HepG2 (cell line): ENCODE data around the gene HNRNPM. TPM values are rescaled to one million over a fixed set of nuclear protein-coding genes. Genes with fewer than 3 reads are reported as not detected.

Experiments used
- ADNP ChIP-seq: sonication (generic); formaldehyde crosslinking; IDR thresholded peaks from 2 replicates; pipeline ENCODE4 v1.4.0; 2020; ENCODE audit warnings: missing genetic modification reagents
- BRCA1 ChIP-seq: sonication (generic); formaldehyde crosslinking; IDR thresholded peaks from 2 replicates; pipeline ENCODE4 v1.4.0; 2020; ENCODE audit warnings: missing genetic modification reagents
- CBX2 ChIP-seq, 2 experiments: fragments of 200-600 bp in 1 of 2; sonication (generic); formaldehyde crosslinking in 1 of 2; IDR thresholded peaks; 2 replicates each; pipeline versions ENCODE4 v1.7.0 to v1.8.1; 2018 to 2022; ENCODE audit warnings: low read depth in 2 of 2, low read length in 1 of 2, mild to moderate bottlenecking in 1 of 2, missing genetic modification reagents in 1 of 2
- CHD2 ChIP-seq: IDR thresholded peaks from 2 replicates; pipeline ENCODE4 v1.6.1; 2011; ENCODE audit warnings: low read depth, low read length, improper control_type of control experiment
- EZH2 ChIP-seq: conservative IDR thresholded peaks from 2 replicates; pipeline ENCODE4 v1.6.1; 2012; ENCODE audit warnings: mild to moderate bottlenecking, low read depth, low read length, moderate library complexity
- GTF3A ChIP-seq: sonication (generic); formaldehyde crosslinking; conservative IDR thresholded peaks from 2 replicates; pipeline ENCODE4 v1.4.0; 2020; ENCODE audit warnings: mild to moderate bottlenecking, missing genetic modification reagents
- HOXA5 ChIP-seq: sonication (generic); formaldehyde crosslinking; IDR thresholded peaks from 2 replicates; pipeline ENCODE4 v1.4.0; 2020; ENCODE audit warnings: missing genetic modification reagents
- MYNN ChIP-seq: sonication (generic); formaldehyde crosslinking; IDR thresholded peaks from 2 replicates; pipeline ENCODE4 v1.4.0; 2020; ENCODE audit warnings: mild to moderate bottlenecking, low read depth, missing genetic modification reagents
- NCOR1 ChIP-seq: fragments of 200-600 bp; sonication (generic); IDR thresholded peaks from 2 replicates; pipeline ENCODE4 v1.7.0; 2017; ENCODE audit warnings: antibody characterized with exemption, low read length, borderline replicate concordance
- PHB2 ChIP-seq: fragments of 450-650 bp; IDR thresholded peaks from 2 replicates; pipeline ENCODE4 v1.6.1; 2018; ENCODE audit not compliant: partially characterized antibody
- POGZ ChIP-seq: sonication (generic); formaldehyde crosslinking; IDR thresholded peaks from 2 replicates; pipeline ENCODE4 v1.4.0; 2020; ENCODE audit warnings: mild to moderate bottlenecking, missing genetic modification reagents
- PRPF4 ChIP-seq: fragments of 200-400 bp; formaldehyde crosslinking; IDR thresholded peaks from 2 replicates; pipeline ENCODE4 v1.6.1; 2016; ENCODE audit warnings: low read length, low read depth; ENCODE audit not compliant: poor library complexity, severe bottlenecking
- SNRNP70 ChIP-seq: fragments of 200-400 bp; formaldehyde crosslinking; IDR thresholded peaks from 2 replicates; pipeline ENCODE4 v1.6.1; 2017; ENCODE audit warnings: mild to moderate bottlenecking, low read depth, low read length, moderate library complexity
- YEATS4 ChIP-seq: sonication (generic); formaldehyde crosslinking; IDR thresholded peaks from 2 replicates; pipeline ENCODE4 v1.4.0; 2020; ENCODE audit warnings: missing genetic modification reagents, borderline replicate concordance
- ZNF136 ChIP-seq: sonication (generic); formaldehyde crosslinking; IDR thresholded peaks from 2 replicates; pipeline ENCODE4 v1.8.1; 2022; ENCODE audit warnings: low read depth, mild to moderate bottlenecking, moderate library complexity, missing genetic modification reagents
- ZNF292 ChIP-seq: sonication (generic); formaldehyde crosslinking; IDR thresholded peaks from 2 replicates; pipeline ENCODE4 v1.8.1; 2022; ENCODE audit warnings: mild to moderate bottlenecking, low read depth, missing genetic modification reagents, borderline replicate concordance
- ZNF652 ChIP-seq: IDR thresholded peaks from 2 replicates; pipeline ENCODE4 v1.6.1; 2016; ENCODE audit warnings: low read depth, borderline replicate concordance
- ZNF776 ChIP-seq: sonication (generic); formaldehyde crosslinking; IDR thresholded peaks from 2 replicates; pipeline ENCODE4 v1.4.0; 2020; ENCODE audit warnings: mild to moderate bottlenecking, missing genetic modification reagents
- polyA plus RNA-seq, 8 experiments: library from polyadenylated mRNA; depleted of rRNA in 3 of 8; stranded (reverse) in 7 of 8; unstranded in 1 of 8; fragments of >200 nt; fragmentation: Illumina TruSeq in 4 of 8; extraction: Trizol in 4 of 8; gene quantifications; 2 replicates each; pipeline versions ENCODE4 v1.2.1 to v1.2.3, GENCODE V29; 2011 to 2016; ENCODE audit warnings: low read depth in 4 of 8, missing spikeins in 1 of 8, mixed read lengths in 1 of 8; ENCODE audit not compliant: insufficient read depth in 1 of 8
- total RNA-seq, 5 experiments: library from RNA; depleted of rRNA; stranded (reverse); fragments of >200 nt; fragmentation: Illumina TruSeq; extraction: Trizol; gene quantifications; 2 replicates each; pipeline ENCODE4 v1.2.3, GENCODE V29; 2016; ENCODE audit warnings: low read depth in 1 of 5
- TF ChIP-seq, protein P1 (sequence below): IDR thresholded peaks from 2 replicates; pipeline ENCODE4 v1.6.1; 2016; ENCODE audit warnings: low read depth, control low read depth
- TF ChIP-seq, protein P2 (sequence below): sonication (generic); formaldehyde crosslinking; conservative IDR thresholded peaks from 2 replicates; pipeline ENCODE4 v1.5.0; 2020; ENCODE audit warnings: missing genetic modification reagents
- TF ChIP-seq, protein P3 (sequence below), 2 experiments: sonication (generic) in 1 of 2; formaldehyde crosslinking in 1 of 2; IDR thresholded peaks; 2 replicates each; pipeline versions ENCODE4 v1.4.0 to v1.6.1; 2018 to 2020; ENCODE audit warnings: missing genetic modification reagents in 2 of 2, borderline replicate concordance in 1 of 2, low read depth in 1 of 2, mild to moderate bottlenecking in 1 of 2, missing biosample characterization in 1 of 2
- TF ChIP-seq, protein P4 (sequence below): sonication (generic); formaldehyde crosslinking; IDR thresholded peaks from 2 replicates; pipeline ENCODE4 v1.5.1; 2020; ENCODE audit warnings: missing genetic modification reagents, mild to moderate bottlenecking, borderline replicate concordance

Gene HNRNPM
- total and polyA plus RNA-seq, 2 of the 13 experiments (the other 11 are each of a cell fraction or from before 2014, with no cell fraction given): 56.7 to 102 TPM

- TF ChIP-seq YEATS4 (CRISPR knock-in tag) (peak; percentile 84), PRPF4 (no peak), CHD2 (peak; percentile 97), ADNP (CRISPR knock-in tag) (no peak), ZNF292 (CRISPR knock-in tag) (no peak), PHB2 (no peak), HOXA5 (peak; percentile 35; the same call in 1 of the 2 replicates), MYNN (CRISPR knock-in tag) (no peak), POGZ (CRISPR knock-in tag) (peak; percentile 22; the same call in 1 of the 2 replicates), EZH2 (no peak), ZNF652 (no peak), SNRNP70 (no peak), ZNF776 (CRISPR knock-in tag) (peak; percentile 67; the same call in 1 of the 2 replicates), ZNF136 (CRISPR knock-in tag) (no peak), BRCA1 (CRISPR knock-in tag) (0 out of 2 replicates have a peak, but pooled peaks have one; percentile 13), NCOR1 (no peak), CBX2 (IDR thresholded peaks at IDR 0.05; ENCODE audit: low read depth, low read length) (no peak), CBX2 (CRISPR knock-in tag; IDR thresholded peaks at IDR 0.05; ENCODE audit: low read depth) (peak; percentile 64; the same call in 1 of the 2 replicates), GTF3A (CRISPR knock-in tag) (no peak)
- TF ChIP-seq, protein P1, sequence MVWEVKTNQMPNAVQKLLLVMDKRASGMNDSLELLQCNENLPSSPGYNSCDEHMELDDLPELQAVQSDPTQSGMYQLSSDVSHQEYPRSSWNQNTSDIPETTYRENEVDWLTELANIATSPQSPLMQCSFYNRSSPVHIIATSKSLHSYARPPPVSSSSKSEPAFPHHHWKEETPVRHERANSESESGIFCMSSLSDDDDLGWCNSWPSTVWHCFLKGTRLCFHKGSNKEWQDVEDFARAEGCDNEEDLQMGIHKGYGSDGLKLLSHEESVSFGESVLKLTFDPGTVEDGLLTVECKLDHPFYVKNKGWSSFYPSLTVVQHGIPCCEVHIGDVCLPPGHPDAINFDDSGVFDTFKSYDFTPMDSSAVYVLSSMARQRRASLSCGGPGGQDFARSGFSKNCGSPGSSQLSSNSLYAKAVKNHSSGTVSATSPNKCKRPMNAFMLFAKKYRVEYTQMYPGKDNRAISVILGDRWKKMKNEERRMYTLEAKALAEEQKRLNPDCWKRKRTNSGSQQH (CRISPR knock-in tag): peak; percentile 44; the same call in 1 of the 2 replicates
- TF ChIP-seq, protein P2, sequence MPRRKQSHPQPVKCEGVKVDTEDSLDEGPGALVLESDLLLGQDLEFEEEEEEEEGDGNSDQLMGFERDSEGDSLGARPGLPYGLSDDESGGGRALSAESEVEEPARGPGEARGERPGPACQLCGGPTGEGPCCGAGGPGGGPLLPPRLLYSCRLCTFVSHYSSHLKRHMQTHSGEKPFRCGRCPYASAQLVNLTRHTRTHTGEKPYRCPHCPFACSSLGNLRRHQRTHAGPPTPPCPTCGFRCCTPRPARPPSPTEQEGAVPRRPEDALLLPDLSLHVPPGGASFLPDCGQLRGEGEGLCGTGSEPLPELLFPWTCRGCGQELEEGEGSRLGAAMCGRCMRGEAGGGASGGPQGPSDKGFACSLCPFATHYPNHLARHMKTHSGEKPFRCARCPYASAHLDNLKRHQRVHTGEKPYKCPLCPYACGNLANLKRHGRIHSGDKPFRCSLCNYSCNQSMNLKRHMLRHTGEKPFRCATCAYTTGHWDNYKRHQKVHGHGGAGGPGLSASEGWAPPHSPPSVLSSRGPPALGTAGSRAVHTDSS (CRISPR knock-in tag): no peak
- TF ChIP-seq, protein P3, sequence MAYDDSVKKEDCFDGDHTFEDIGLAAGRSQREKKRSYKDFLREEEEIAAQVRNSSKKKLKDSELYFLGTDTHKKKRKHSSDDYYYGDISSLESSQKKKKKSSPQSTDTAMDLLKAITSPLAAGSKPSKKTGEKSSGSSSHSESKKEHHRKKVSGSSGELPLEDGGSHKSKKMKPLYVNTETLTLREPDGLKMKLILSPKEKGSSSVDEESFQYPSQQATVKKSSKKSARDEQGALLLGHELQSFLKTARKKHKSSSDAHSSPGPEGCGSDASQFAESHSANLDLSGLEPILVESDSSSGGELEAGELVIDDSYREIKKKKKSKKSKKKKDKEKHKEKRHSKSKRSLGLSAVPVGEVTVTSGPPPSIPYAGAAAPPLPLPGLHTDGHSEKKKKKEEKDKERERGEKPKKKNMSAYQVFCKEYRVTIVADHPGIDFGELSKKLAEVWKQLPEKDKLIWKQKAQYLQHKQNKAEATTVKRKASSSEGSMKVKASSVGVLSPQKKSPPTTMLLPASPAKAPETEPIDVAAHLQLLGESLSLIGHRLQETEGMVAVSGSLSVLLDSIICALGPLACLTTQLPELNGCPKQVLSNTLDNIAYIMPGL (CRISPR knock-in tag; IDR thresholded peaks at IDR 0.05; ENCODE audit: borderline replicate concordance in 1 of 2, low read depth in 1 of 2): no peak; a peak in 1 of 4 replicates
- TF ChIP-seq, protein P4, sequence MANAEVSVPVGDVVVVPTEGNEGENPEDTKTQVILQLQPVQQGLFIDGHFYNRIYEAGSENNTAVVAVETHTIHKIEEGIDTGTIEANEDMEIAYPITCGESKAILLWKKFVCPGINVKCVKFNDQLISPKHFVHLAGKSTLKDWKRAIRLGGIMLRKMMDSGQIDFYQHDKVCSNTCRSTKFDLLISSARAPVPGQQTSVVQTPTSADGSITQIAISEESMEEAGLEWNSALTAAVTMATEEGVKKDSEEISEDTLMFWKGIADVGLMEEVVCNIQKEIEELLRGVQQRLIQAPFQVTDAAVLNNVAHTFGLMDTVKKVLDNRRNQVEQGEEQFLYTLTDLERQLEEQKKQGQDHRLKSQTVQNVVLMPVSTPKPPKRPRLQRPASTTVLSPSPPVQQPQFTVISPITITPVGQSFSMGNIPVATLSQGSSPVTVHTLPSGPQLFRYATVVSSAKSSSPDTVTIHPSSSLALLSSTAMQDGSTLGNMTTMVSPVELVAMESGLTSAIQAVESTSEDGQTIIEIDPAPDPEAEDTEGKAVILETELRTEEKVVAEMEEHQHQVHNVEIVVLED (CRISPR knock-in tag): peak; percentile 77; the same call in 1 of the 2 replicates
These were observed 69.1 kb downstream of the HNRNPM start, which contains the start of gene ZNF414 (continued) for GRCh38 chr19:8513687-8514504.
